Measurements from ENCODE around the gene TNFRSF1A.

- TF ChIP-seq CTCF (IDR thresholded peaks at IDR 0.05; ENCODE audit: insufficient read depth, low read length) (no peak), POLR2AphosphoS5 (IDR thresholded peaks at IDR 0.05; ENCODE audit: low read depth) (no peak), REST (IDR thresholded peaks at IDR 0.05; ENCODE audit: insufficient replicate concordance, low read depth) (no peak)
Observed at GRCh38 chr12:6313326-6313940, 28.4 kb downstream of the TNFRSF1A start.

Data from HL-60 (cell line).